MG63 (cell line): ENCODE results near the gene PTPRN2. TPM values are rescaled to one million over a fixed set of nuclear protein-coding genes. Genes with fewer than 3 reads are reported as not detected.

Experiments used
- DNase-seq: peaks from one replicate; pipeline ENCODE4 v3.0.0-alpha.2; 2020
- H3K27me3 ChIP-seq: fragments of 250-450 bp; sonication (Bioruptor Pico); 2 replicates; pipeline ENCODE4 v1.5.1; 2020; ENCODE audit warnings: mild to moderate bottlenecking, moderate library complexity
- H3K36me3 ChIP-seq: fragments of 250-450 bp; sonication (Bioruptor Pico); 2 replicates; pipeline ENCODE4 v1.5.1; 2020; ENCODE audit warnings: mild to moderate bottlenecking, moderate library complexity
- H3K4me3 ChIP-seq: fragments of 250-450 bp; sonication (Bioruptor Pico); 2 replicates; pipeline ENCODE4 v1.5.1; 2020; ENCODE audit warnings: mild to moderate bottlenecking, moderate library complexity
- H3K9me3 ChIP-seq: fragments of 250-450 bp; sonication (Bioruptor Pico); 2 replicates; pipeline ENCODE4 v1.5.1; 2020; ENCODE audit warnings: mild to moderate bottlenecking, moderate library complexity
- total RNA-seq: library from RNA; depleted of rRNA; stranded (reverse); fragments of >200 nt; shearing (Covaris generic); gene quantifications from 2 replicates; pipeline ENCODE4 v1.2.3, GENCODE V29; 2014; ENCODE audit warnings: low replicate concordance

PTPRN2 gene
- total RNA-seq, 1 experiment from 2014 or later, result 0.16 TPM

DNA sequence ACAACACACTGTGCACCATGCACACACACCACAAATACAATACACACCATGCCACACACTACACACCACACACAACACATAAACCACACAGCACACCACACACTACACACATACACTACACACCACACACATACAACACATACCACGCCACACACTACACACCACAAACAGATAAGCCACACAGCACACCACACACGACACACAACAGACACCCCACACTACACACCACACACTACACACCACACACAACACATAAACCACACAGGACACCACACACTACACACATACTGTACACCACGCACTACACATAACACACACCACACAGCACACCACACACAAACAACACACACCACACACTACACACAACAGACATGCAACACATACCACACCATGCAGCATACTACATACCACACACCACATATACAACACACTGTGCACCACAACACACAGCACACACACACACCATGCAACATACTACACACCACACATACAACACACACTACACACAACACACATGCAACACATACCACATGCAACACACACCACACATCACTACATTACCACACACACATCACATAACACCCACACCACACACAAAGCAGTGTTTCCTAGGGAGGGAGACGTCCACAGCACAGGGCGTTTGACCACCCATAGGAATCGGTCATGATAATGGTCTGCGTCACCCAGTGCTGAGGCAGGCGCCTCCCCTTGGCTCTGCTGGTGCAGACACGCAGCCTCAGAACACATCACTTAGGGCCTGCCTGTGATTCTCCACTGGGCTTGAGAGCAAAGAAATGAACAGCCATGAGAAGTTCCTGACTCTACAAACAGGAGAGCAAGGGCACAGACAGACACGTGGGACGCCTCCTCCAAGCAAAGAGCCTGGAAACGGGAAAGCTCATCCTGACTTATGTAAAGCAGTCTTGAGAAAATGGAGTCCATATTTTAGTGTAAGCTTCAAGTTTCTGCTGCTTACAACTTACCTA lies 458.3 kb downstream of the PTPRN2 start:
- H3K27me3 ChIP-seq, result no peaks in the 10 kb centered on the region
- H3K36me3 ChIP-seq, result no peaks in the 10 kb centered on the region
- no peak for DNase-seq
- no peak overlapping the region for H3K4me3 ChIP-seq
- H3K9me3 ChIP-seq, result no peaks in the 10 kb centered on the region

- Histone ChIP-seq H3K4me3 (no peak overlapping the region), H3K36me3 (no peaks in the 10 kb centered on the region), H3K27me3 (no peaks in the 10 kb centered on the region), H3K9me3 (no peaks in the 10 kb centered on the region)
- DNase-seq, result no peak
Measured at GRCh38 chr7:158128572-158128971, 459.1 kb downstream of the PTPRN2 start.

DNA sequence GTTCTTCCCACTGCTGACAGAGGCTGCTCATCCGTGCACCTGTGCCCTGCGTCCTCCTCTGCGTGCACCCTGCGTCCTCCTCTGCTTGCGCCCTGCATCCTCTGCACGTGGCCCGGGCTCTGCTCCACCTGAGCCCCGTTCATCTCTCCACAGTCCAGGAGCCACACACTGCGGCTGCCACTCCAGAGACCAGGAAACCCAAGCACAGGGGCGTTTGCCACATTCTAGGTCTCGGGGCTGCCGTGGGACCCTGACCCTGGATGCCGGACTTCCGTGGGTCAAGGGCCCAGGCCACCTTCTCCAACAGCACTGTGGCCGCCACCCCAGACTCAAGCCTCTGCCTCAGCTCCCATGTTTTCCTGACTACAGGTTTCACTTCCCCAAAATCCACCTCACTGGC lies 460.4 kb downstream of the PTPRN2 start:
- Histone ChIP-seq H3K4me3 (no peak overlapping the region), H3K27me3 (no peaks in the 10 kb centered on the region), H3K36me3 (no peaks in the 10 kb centered on the region), H3K9me3 (no peaks in the 10 kb centered on the region)
- DNase-seq, result no peak

- no peaks in the 10 kb centered on the region for H3K27me3 ChIP-seq
- no peaks in the 10 kb centered on the region for H3K36me3 ChIP-seq
- H3K9me3 ChIP-seq, result no peaks in the 10 kb centered on the region
- H3K4me3 ChIP-seq, result no peak overlapping the region
- no peak for DNase-seq
Measured at GRCh38 chr7:158126661-158127060, 461.0 kb downstream of the PTPRN2 start.

GRCh38 chr7:158125721-158126120 lies 461.9 kb downstream of the PTPRN2 start:
- no peak for DNase-seq
- H3K27me3 ChIP-seq, result no peaks in the 10 kb centered on the region
- no peaks in the 10 kb centered on the region for H3K9me3 ChIP-seq

GRCh38 chr7:158125091-158125490 lies 462.5 kb downstream of the PTPRN2 start:
- Histone ChIP-seq H3K27me3 (no peaks in the 10 kb centered on the region), H3K9me3 (no peaks in the 10 kb centered on the region), H3K4me3 (no peak overlapping the region), H3K36me3 (no peaks in the 10 kb centered on the region)
- no peak for DNase-seq

More at GRCh38 chr7:158125721-158126120, 461.9 kb downstream of the PTPRN2 start:
- H3K4me3 ChIP-seq, result no peak overlapping the region
- H3K36me3 ChIP-seq, result no peaks in the 10 kb centered on the region

- no peaks in the 10 kb centered on the region for H3K9me3 ChIP-seq
- no peaks in the 10 kb centered on the region for H3K27me3 ChIP-seq
- H3K4me3 ChIP-seq, result no peak overlapping the region
- no peaks in the 10 kb centered on the region for H3K36me3 ChIP-seq
- DNase-seq, result no peak
Measured at GRCh38 chr7:158124671-158125079, 462.9 kb downstream of the PTPRN2 start.

GRCh38 chr7:158123753-158124152 lies 463.9 kb downstream of the PTPRN2 start:
- no peaks in the 10 kb centered on the region for H3K36me3 ChIP-seq
- H3K27me3 ChIP-seq, result no peaks in the 10 kb centered on the region
- DNase-seq, result no peak
- H3K9me3 ChIP-seq, result no peaks in the 10 kb centered on the region
- H3K4me3 ChIP-seq, result no peak overlapping the region

GRCh38 chr7:158123214-158123613 lies 464.4 kb downstream of the PTPRN2 start:
- DNase-seq, result no peak
- H3K9me3 ChIP-seq, result no peaks in the 10 kb centered on the region
- H3K4me3 ChIP-seq, result no peak overlapping the region
- H3K36me3 ChIP-seq, result no peaks in the 10 kb centered on the region
- no peaks in the 10 kb centered on the region for H3K27me3 ChIP-seq

GRCh38 chr7:158121441-158122045 lies 466.1 kb downstream of the PTPRN2 start:
- DNase-seq, result no peak
- Histone ChIP-seq H3K9me3 (no peaks in the 10 kb centered on the region), H3K36me3 (no peaks in the 10 kb centered on the region), H3K4me3 (no peak overlapping the region), H3K27me3 (no peaks in the 10 kb centered on the region)

GRCh38 chr7:158120716-158121115 lies 466.9 kb downstream of the PTPRN2 start:
- DNase-seq, result no peak
- Histone ChIP-seq H3K9me3 (no peaks in the 10 kb centered on the region), H3K4me3 (no peak overlapping the region), H3K27me3 (no peaks in the 10 kb centered on the region), H3K36me3 (no peaks in the 10 kb centered on the region)

GRCh38 chr7:158120316-158120715 lies 467.3 kb downstream of the PTPRN2 start:
- Histone ChIP-seq H3K27me3 (no peaks in the 10 kb centered on the region), H3K4me3 (no peak overlapping the region), H3K36me3 (no peaks in the 10 kb centered on the region), H3K9me3 (no peaks in the 10 kb centered on the region)
- no peak for DNase-seq

GRCh38 chr7:158117341-158118222 lies 470.0 kb downstream of the PTPRN2 start:
- Histone ChIP-seq H3K9me3 (no peaks in the 10 kb centered on the region), H3K36me3 (no peaks in the 10 kb centered on the region), H3K4me3 (no peak overlapping the region), H3K27me3 (no peaks in the 10 kb centered on the region)
- DNase-seq, result no peak

GRCh38 chr7:158116235-158116634 lies 471.4 kb downstream of the PTPRN2 start:
- no peak overlapping the region for H3K4me3 ChIP-seq
- no peak for DNase-seq
- no peaks in the 10 kb centered on the region for H3K9me3 ChIP-seq
- no peaks in the 10 kb centered on the region for H3K27me3 ChIP-seq
- no peaks in the 10 kb centered on the region for H3K36me3 ChIP-seq

DNA sequence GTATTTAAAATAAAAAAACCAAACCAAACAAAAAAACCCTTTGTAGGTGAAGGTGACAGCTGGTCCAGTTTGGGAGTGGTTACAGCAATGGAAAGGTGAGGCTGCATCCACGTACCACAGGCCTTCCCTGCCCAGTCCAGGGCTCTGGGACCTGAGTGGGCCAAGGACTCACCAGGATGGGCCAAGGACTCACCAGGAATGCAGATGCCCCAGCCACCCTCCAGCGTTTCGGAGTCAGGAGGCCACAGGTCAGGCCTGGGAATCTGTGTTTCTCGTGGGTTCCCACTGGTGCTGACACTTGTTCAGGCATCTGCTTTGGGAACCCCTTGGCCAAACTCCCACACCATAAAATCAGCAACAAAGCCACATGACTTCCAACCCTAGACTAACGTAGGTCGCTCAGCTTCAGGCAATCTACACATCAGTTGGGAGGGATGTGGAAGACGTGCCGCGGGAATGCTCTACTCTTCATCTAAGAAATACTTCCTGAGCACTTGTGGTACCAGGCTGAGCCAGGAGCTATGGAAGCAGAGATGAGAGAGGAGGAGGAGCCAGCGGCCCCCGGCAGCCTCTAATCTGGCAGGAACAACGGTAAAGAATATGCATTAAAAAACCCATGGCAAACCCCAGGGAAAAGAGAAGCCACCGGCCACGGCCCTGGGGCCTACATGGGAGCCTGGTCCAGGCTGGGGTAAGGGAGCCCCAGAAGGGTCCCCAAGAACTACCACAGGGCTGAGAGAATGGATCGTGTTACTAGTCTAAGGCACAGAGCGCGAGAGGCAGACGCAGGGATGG lies 473.4 kb downstream of the PTPRN2 start:
- Histone ChIP-seq H3K27me3 (no peaks in the 10 kb centered on the region), H3K4me3 (no peak overlapping the region), H3K36me3 (no peaks in the 10 kb centered on the region), H3K9me3 (no peaks in the 10 kb centered on the region)
- DNase-seq, result no peak

GRCh38 chr7:158113321-158114025 lies 474.1 kb downstream of the PTPRN2 start:
- Histone ChIP-seq H3K36me3 (no peaks in the 10 kb centered on the region), H3K27me3 (no peaks in the 10 kb centered on the region), H3K9me3 (no peaks in the 10 kb centered on the region), H3K4me3 (no peak overlapping the region)
- DNase-seq, result no peak
